Measurements from ENCODE around the gene GLUL.

DNA sequence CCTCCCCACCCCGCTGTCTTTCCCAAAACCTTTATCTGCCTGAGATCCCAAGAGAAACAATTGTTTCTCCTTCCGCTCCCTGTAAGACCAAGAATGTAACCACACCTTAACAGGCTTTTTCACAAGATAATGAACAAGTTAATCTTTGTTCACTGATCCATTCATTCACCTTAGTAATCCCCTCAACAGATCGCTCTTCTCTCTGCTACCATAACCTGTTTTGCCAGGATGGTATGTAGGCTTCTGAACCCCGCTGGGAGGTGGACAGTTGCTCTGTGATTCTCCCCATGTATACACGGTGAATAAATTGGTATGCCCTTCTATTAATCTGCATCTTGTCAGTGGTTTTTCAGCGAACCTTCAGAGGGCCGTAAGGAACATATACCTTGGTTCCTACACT is 39.7 kb upstream of the GLUL start:
- TF ChIP-seq, protein P1, sequence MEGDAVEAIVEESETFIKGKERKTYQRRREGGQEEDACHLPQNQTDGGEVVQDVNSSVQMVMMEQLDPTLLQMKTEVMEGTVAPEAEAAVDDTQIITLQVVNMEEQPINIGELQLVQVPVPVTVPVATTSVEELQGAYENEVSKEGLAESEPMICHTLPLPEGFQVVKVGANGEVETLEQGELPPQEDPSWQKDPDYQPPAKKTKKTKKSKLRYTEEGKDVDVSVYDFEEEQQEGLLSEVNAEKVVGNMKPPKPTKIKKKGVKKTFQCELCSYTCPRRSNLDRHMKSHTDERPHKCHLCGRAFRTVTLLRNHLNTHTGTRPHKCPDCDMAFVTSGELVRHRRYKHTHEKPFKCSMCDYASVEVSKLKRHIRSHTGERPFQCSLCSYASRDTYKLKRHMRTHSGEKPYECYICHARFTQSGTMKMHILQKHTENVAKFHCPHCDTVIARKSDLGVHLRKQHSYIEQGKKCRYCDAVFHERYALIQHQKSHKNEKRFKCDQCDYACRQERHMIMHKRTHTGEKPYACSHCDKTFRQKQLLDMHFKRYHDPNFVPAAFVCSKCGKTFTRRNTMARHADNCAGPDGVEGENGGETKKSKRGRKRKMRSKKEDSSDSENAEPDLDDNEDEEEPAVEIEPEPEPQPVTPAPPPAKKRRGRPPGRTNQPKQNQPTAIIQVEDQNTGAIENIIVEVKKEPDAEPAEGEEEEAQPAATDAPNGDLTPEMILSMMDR (IDR thresholded peaks at IDR 0.05) = no peak
- TF ChIP-seq POLR2A (IDR thresholded peaks at IDR 0.05) = no peak
